DND-41 (cell line): ENCODE data around the gene PAPSS2.

Experiments
- ATAC-seq: fragments of 200-7000 bp; cut with Tn5 transposase; 3 replicates; pipeline ENCODE4 v1.9.1; 2021; ENCODE audit warnings: low read depth; ENCODE audit not compliant: insufficient read depth
- DNase-seq: peaks from one replicate; pipeline ENCODE4 v3.0.0-alpha.2; 2020
- H2AFZ ChIP-seq: 2 replicates; pipeline ENCODE4 v1.6.0; 2012; ENCODE audit warnings: low read depth, low read length
- H3K27ac ChIP-seq: 2 replicates; pipeline ENCODE4 v1.5.1; 2012; ENCODE audit warnings: low read length, inconsistent platforms
- H3K27me3 ChIP-seq: fragments of 200-600 bp; sonication (generic); 2 replicates; pipeline ENCODE4 v1.6.0; 2012; ENCODE audit warnings: low read length, mild to moderate bottlenecking, inconsistent platforms; ENCODE audit not compliant: insufficient read depth, poor library complexity
- H3K36me3 ChIP-seq: 2 replicates; pipeline ENCODE4 v1.5.1; 2012; ENCODE audit warnings: low read length, inconsistent platforms; ENCODE audit not compliant: insufficient read depth
- H3K4me1 ChIP-seq: 2 replicates; pipeline ENCODE4 v1.5.1; 2012; ENCODE audit warnings: mild to moderate bottlenecking, low read length; ENCODE audit not compliant: insufficient read depth
- H3K4me2 ChIP-seq: 2 replicates; pipeline ENCODE4 v1.6.0; 2012; ENCODE audit warnings: mild to moderate bottlenecking, moderate library complexity, low read length, inconsistent platforms; ENCODE audit not compliant: insufficient read depth
- H3K4me3 ChIP-seq, 2 experiments: fragments of 200-600 bp in 1 of 2; shearing (Covaris generic) in 1 of 2; 2 replicates each; pipeline ENCODE4 v1.5.1; 2012 to 2016; ENCODE audit warnings: inconsistent platforms in 2 of 2, low read length in 2 of 2, mild to moderate bottlenecking in 2 of 2, low read depth in 1 of 2, moderate library complexity in 1 of 2
- H3K79me2 ChIP-seq: 2 replicates; pipeline ENCODE4 v1.6.0; 2012; ENCODE audit warnings: low read length, inconsistent platforms; ENCODE audit not compliant: insufficient read depth
- H3K9ac ChIP-seq: 2 replicates; pipeline ENCODE4 v1.6.0; 2012; ENCODE audit warnings: low read depth, mild to moderate bottlenecking, inconsistent platforms, low read length, moderate library complexity
- H3K9me3 ChIP-seq: 2 replicates; pipeline ENCODE4 v1.5.1; 2012; ENCODE audit warnings: low read length, moderate library complexity, mild to moderate bottlenecking, inconsistent platforms; ENCODE audit not compliant: insufficient read depth, severe bottlenecking
- H4K20me1 ChIP-seq: 2 replicates; pipeline ENCODE4 v1.6.0; 2012; ENCODE audit warnings: low read length; ENCODE audit not compliant: insufficient read depth
- CTCF ChIP-seq: IDR thresholded peaks from 2 replicates; pipeline ENCODE4 v1.5.1; 2012; ENCODE audit warnings: borderline replicate concordance, low read length, moderate library complexity, mild to moderate bottlenecking; ENCODE audit not compliant: poor library complexity, severe bottlenecking; ENCODE audit errors: extremely low read depth
- EZH2 ChIP-seq: IDR thresholded peaks from 3 replicates; pipeline ENCODE4 v1.6.1; 2012; ENCODE audit warnings: borderline replicate concordance, low read depth, mild to moderate bottlenecking, moderate library complexity, low read length, inconsistent platforms; ENCODE audit not compliant: severe bottlenecking

The PAPSS2 gene

GRCh38 chr10:87716348-87716670 is 56.6 kb downstream of the PAPSS2 start:
- no peak for TF ChIP-seq EZH2
- TF ChIP-seq CTCF, result no peak
- ATAC-seq (no peak), DNase-seq (no peak)
- H3K9ac ChIP-seq, result no peak overlapping the region
- no peaks in the 10 kb centered on the region for H3K36me3 ChIP-seq
- no peaks in the 10 kb centered on the region for H3K9me3 ChIP-seq
- H3K4me1 ChIP-seq, result no peaks in the 10 kb centered on the region
- H3K4me3 ChIP-seq, result no peak overlapping the region
- H4K20me1 ChIP-seq, result no peaks in the 10 kb centered on the region
- H3K27ac ChIP-seq, result no peak overlapping the region
- no peak overlapping the region for H3K4me2 ChIP-seq
- no peak overlapping the region for H2AFZ ChIP-seq
- peaks cover 4% of the 10 kb centered on the region for H3K27me3 ChIP-seq
- no peaks in the 10 kb centered on the region for H3K79me2 ChIP-seq

GRCh38 chr10:87720665-87721064 is 61.0 kb downstream of the PAPSS2 start:
- DNase-seq, result no peak
- H3K4me3 ChIP-seq, result no peak overlapping the region
- no peak for ATAC-seq
- H2AFZ ChIP-seq, result no peak overlapping the region
- no peak overlapping the region for H3K4me2 ChIP-seq
- H3K36me3 ChIP-seq, result no peaks in the 10 kb centered on the region
- no peaks in the 10 kb centered on the region for H4K20me1 ChIP-seq
- no peak overlapping the region for H3K9ac ChIP-seq
- TF ChIP-seq CTCF (no peak), EZH2 (no peak)
- H3K79me2 ChIP-seq, result no peaks in the 10 kb centered on the region
- no peaks in the 10 kb centered on the region for H3K9me3 ChIP-seq
- no peak overlapping the region for H3K27ac ChIP-seq
- H3K4me1 ChIP-seq, result no peaks in the 10 kb centered on the region
- H3K27me3 ChIP-seq, result peaks cover 12% of the 10 kb centered on the region

GRCh38 chr10:87721781-87722180 is 62.1 kb downstream of the PAPSS2 start:
- H4K20me1 ChIP-seq, result no peaks in the 10 kb centered on the region

More at GRCh38 chr10:87721781-87722180, 62.1 kb downstream of the PAPSS2 start:
- Histone ChIP-seq H3K27ac (no peak overlapping the region), H3K9ac (no peak overlapping the region), H3K27me3 (peaks cover 11% of the 10 kb centered on the region), H2AFZ (no peak overlapping the region), H3K4me2 (no peak overlapping the region), H3K4me3 (no peak overlapping the region), H3K9me3 (no peaks in the 10 kb centered on the region), H3K36me3 (no peaks in the 10 kb centered on the region), H3K4me1 (no peaks in the 10 kb centered on the region), H3K79me2 (no peaks in the 10 kb centered on the region)
- ATAC-seq (no peak), DNase-seq (no peak)
- TF ChIP-seq CTCF (no peak), EZH2 (no peak)
